ENCODE data around the gene KCNQ1.

DNA sequence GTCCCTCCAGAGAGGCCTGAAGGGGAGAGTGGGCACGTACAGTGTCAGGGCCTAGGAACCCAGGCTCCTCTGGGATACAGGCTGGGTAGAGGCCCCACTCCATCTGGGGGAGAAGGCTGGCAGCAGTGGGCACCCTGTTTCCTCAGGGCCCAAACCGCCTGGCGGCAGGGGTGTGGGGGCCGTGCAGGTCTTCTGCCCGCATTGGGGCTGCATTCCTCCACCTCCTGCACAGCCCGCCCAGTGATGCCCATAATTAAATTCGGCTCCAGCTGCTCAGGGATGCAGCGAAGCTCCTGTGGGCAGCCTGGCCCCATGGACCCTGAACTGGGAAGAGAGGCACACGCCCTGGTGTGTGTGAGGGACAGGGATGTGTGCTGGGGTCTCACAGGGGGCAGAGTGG is 219.6 kb downstream of the KCNQ1 start:
- TF ChIP-seq, protein P1, sequence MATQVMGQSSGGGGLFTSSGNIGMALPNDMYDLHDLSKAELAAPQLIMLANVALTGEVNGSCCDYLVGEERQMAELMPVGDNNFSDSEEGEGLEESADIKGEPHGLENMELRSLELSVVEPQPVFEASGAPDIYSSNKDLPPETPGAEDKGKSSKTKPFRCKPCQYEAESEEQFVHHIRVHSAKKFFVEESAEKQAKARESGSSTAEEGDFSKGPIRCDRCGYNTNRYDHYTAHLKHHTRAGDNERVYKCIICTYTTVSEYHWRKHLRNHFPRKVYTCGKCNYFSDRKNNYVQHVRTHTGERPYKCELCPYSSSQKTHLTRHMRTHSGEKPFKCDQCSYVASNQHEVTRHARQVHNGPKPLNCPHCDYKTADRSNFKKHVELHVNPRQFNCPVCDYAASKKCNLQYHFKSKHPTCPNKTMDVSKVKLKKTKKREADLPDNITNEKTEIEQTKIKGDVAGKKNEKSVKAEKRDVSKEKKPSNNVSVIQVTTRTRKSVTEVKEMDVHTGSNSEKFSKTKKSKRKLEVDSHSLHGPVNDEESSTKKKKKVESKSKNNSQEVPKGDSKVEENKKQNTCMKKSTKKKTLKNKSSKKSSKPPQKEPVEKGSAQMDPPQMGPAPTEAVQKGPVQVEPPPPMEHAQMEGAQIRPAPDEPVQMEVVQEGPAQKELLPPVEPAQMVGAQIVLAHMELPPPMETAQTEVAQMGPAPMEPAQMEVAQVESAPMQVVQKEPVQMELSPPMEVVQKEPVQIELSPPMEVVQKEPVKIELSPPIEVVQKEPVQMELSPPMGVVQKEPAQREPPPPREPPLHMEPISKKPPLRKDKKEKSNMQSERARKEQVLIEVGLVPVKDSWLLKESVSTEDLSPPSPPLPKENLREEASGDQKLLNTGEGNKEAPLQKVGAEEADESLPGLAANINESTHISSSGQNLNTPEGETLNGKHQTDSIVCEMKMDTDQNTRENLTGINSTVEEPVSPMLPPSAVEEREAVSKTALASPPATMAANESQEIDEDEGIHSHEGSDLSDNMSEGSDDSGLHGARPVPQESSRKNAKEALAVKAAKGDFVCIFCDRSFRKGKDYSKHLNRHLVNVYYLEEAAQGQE (IDR thresholded peaks at IDR 0.05; ENCODE audit: low read depth, low read length) = no peak
- TF ChIP-seq TCF12 (IDR thresholded peaks at IDR 0.05) = no peak
- TF ChIP-seq TAF1 (IDR thresholded peaks at IDR 0.05; ENCODE audit: borderline replicate concordance, low read depth, low read length) = no peak
- no peak for TF ChIP-seq EZH2phosphoT487 (IDR thresholded peaks at IDR 0.05; ENCODE audit: borderline replicate concordance, low read depth)
- TF ChIP-seq FOXM1 (IDR thresholded peaks at IDR 0.05; ENCODE audit: low read depth) = no peak
- TF ChIP-seq, protein P2, sequence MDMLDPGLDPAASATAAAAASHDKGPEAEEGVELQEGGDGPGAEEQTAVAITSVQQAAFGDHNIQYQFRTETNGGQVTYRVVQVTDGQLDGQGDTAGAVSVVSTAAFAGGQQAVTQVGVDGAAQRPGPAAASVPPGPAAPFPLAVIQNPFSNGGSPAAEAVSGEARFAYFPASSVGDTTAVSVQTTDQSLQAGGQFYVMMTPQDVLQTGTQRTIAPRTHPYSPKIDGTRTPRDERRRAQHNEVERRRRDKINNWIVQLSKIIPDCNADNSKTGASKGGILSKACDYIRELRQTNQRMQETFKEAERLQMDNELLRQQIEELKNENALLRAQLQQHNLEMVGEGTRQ (IDR thresholded peaks at IDR 0.05; ENCODE audit: borderline replicate concordance, low read depth, low read length) = no peak
- TF ChIP-seq, protein P3, sequence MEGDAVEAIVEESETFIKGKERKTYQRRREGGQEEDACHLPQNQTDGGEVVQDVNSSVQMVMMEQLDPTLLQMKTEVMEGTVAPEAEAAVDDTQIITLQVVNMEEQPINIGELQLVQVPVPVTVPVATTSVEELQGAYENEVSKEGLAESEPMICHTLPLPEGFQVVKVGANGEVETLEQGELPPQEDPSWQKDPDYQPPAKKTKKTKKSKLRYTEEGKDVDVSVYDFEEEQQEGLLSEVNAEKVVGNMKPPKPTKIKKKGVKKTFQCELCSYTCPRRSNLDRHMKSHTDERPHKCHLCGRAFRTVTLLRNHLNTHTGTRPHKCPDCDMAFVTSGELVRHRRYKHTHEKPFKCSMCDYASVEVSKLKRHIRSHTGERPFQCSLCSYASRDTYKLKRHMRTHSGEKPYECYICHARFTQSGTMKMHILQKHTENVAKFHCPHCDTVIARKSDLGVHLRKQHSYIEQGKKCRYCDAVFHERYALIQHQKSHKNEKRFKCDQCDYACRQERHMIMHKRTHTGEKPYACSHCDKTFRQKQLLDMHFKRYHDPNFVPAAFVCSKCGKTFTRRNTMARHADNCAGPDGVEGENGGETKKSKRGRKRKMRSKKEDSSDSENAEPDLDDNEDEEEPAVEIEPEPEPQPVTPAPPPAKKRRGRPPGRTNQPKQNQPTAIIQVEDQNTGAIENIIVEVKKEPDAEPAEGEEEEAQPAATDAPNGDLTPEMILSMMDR (IDR thresholded peaks at IDR 0.05) = no peak
- TF ChIP-seq, protein P4, sequence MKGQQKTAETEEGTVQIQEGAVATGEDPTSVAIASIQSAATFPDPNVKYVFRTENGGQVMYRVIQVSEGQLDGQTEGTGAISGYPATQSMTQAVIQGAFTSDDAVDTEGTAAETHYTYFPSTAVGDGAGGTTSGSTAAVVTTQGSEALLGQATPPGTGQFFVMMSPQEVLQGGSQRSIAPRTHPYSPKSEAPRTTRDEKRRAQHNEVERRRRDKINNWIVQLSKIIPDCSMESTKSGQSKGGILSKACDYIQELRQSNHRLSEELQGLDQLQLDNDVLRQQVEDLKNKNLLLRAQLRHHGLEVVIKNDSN (IDR thresholded peaks at IDR 0.05; ENCODE audit: borderline replicate concordance, low read depth) = no peak
- no peak for TF ChIP-seq POLR2AphosphoS5 (IDR thresholded peaks at IDR 0.05; ENCODE audit: low read depth, low read length)
- no peak for TF ChIP-seq YY1 (IDR thresholded peaks at IDR 0.05; ENCODE audit: low read depth)
- TF ChIP-seq RFX5 (IDR thresholded peaks at IDR 0.05; ENCODE audit: low read length) = no peak
- TF ChIP-seq FOSL2 (IDR thresholded peaks at IDR 0.05; ENCODE audit: borderline replicate concordance, low read depth) = no peak

Data from SK-N-SH (cell line).